B cell (primary cell): ENCODE measurements around the gene APOBEC4. TPM values are rescaled to one million over a fixed set of nuclear protein-coding genes. Genes with fewer than 3 reads are reported as not detected.

Experiments
- ATAC-seq: fragments of 200-7000 bp; cut with Tn5 transposase; one replicate; pipeline ENCODE4 v1.10.0; 2021; ENCODE audit warnings: low read depth, mild to moderate bottlenecking, moderate number of reproducible peaks, moderate library complexity
- CTCF ChIA-PET: fragments of 350-600 bp; sonication (Branson Sonifier 250); formaldehyde crosslinking; loops from one replicate; lab custom pipeline; 2021; ENCODE audit warnings: antibody characterized with exemption, inconsistent platforms; lab: Charles Lee
- POLR2A ChIA-PET: fragments of 350-600 bp; sonication (Branson Sonifier 250); formaldehyde crosslinking; loops from one replicate; lab custom pipeline; 2021; ENCODE audit warnings: antibody characterized with exemption; lab: Charles Lee
- DNase-seq: peaks from one replicate; pipeline ENCODE4 v3.0.0; 2013
- H2AFZ ChIP-seq: 2 replicates; pipeline ENCODE4 v1.6.1; 2012; ENCODE audit warnings: mild to moderate bottlenecking, low read depth, low read length; ENCODE audit not compliant: insufficient read depth, poor library complexity, severe bottlenecking
- H3K27ac ChIP-seq, 2 donors: 1 replicate in 1 of 2; 2 replicates in 1 of 2; pipeline ENCODE4 v1.5.1; 2012 to 2013; ENCODE audit warnings: low read length in 2 of 2, mild to moderate bottlenecking in 2 of 2, moderate library complexity in 1 of 2
- H3K27me3 ChIP-seq, 4 experiments: fragments of 200-600 bp in 1 of 4; sonication (generic) in 1 of 4; replicated peaks in 1 of 4; 1 replicate in 2 of 4; 2 replicates in 2 of 4; pipeline versions ENCODE4 v1.6.1 to v1.7.0; 2013 to 2016; ENCODE audit warnings: low read length in 3 of 4, mild to moderate bottlenecking in 2 of 4, mixed read lengths in 1 of 4, moderate library complexity in 1 of 4; ENCODE audit not compliant: insufficient read depth in 4 of 4, control insufficient read depth in 3 of 4; ENCODE audit errors: control extremely low read depth in 1 of 4
- H3K36me3 ChIP-seq, 2 experiments: replicated peaks in 1 of 2; 1 replicate in 1 of 2; 2 replicates in 1 of 2; pipeline versions ENCODE4 v1.6.1 to v1.7.1; 2013; ENCODE audit warnings: low read length in 1 of 2; ENCODE audit not compliant: insufficient read depth in 2 of 2, control insufficient read depth in 1 of 2; ENCODE audit errors: control extremely low read depth in 1 of 2, extremely low read depth in 1 of 2
- H3K4me1 ChIP-seq, 2 donors: fragments of 200-600 bp in 1 of 2; sonication (generic) in 1 of 2; 1 replicate in 1 of 2; 2 replicates in 1 of 2; pipeline versions ENCODE4 v1.5.1 to v1.6.1; 2013 to 2017; ENCODE audit warnings: low read length in 2 of 2; ENCODE audit not compliant: control insufficient read depth in 2 of 2, insufficient read depth in 2 of 2
- H3K4me2 ChIP-seq: replicated peaks from 2 replicates; pipeline ENCODE3; 2012; ENCODE audit warnings: mild to moderate bottlenecking, low read depth, low read length; ENCODE audit not compliant: poor library complexity, severe bottlenecking
- H3K4me3 ChIP-seq, 5 experiments: fragments of 200-600 bp in 1 of 5; sonication (generic) in 1 of 5; 1 replicate in 3 of 5; 2 replicates in 2 of 5; pipeline versions ENCODE4 v1.5.1 to v1.7.0; 2011 to 2016; ENCODE audit warnings: low read length in 4 of 5, mild to moderate bottlenecking in 4 of 5, low read depth in 2 of 5, control low read depth in 1 of 5, moderate library complexity in 1 of 5; ENCODE audit not compliant: insufficient read depth in 1 of 5; ENCODE audit errors: control extremely low read depth in 1 of 5, extremely low read depth in 1 of 5
- H3K79me2 ChIP-seq: fragments of 200-600 bp; sonication (generic); one replicate; pipeline ENCODE4 v1.6.0; 2016; ENCODE audit warnings: low read length; ENCODE audit not compliant: control insufficient read depth, insufficient read depth
- H3K9ac ChIP-seq: fragments of 200-600 bp; sonication (generic); 2 replicates; pipeline ENCODE4 v1.6.1; 2017; ENCODE audit warnings: mild to moderate bottlenecking, low read length, moderate library complexity
- H3K9me3 ChIP-seq, 3 donors: one replicate each; pipeline versions ENCODE4 v1.6.1 to v1.7.1; 2013; ENCODE audit warnings: low read length in 2 of 3; ENCODE audit not compliant: control insufficient read depth in 2 of 3, insufficient read depth in 1 of 3; ENCODE audit errors: control extremely low read depth in 1 of 3
- H4K20me1 ChIP-seq: 2 replicates; pipeline ENCODE4 v1.6.0; 2012; ENCODE audit warnings: mild to moderate bottlenecking, low read length; ENCODE audit not compliant: insufficient read depth, control insufficient read depth, poor library complexity, severe bottlenecking
- H3K27ac Mint-ChIP-seq: one replicate; pipeline ENCODE4 v1.8.0; 2021; ENCODE audit warnings: mixed read lengths
- H3K27me3 Mint-ChIP-seq: one replicate; pipeline ENCODE4 v1.8.0; 2021; ENCODE audit warnings: mixed read lengths
- H3K4me1 Mint-ChIP-seq: one replicate; pipeline ENCODE4 v1.8.0; 2021; ENCODE audit warnings: mixed read lengths
- H3K4me3 Mint-ChIP-seq: one replicate; pipeline ENCODE4 v1.8.0; 2021; ENCODE audit warnings: mixed read lengths
- H3K9me3 Mint-ChIP-seq: one replicate; pipeline ENCODE4 v1.8.0; 2022; ENCODE audit warnings: mixed read lengths; ENCODE audit not compliant: insufficient read depth
- CTCF ChIP-seq: fragments of 200-600 bp; IDR thresholded peaks from one replicate; pipeline ENCODE4 v1.8.0; 2022; ENCODE audit warnings: antibody characterized with exemption, mild to moderate bottlenecking
- EZH2 ChIP-seq: IDR thresholded peaks from 2 replicates; pipeline ENCODE4 v1.6.1; 2012; ENCODE audit warnings: borderline replicate concordance, low read depth, mild to moderate bottlenecking, moderate library complexity, low read length; ENCODE audit not compliant: insufficient read depth, poor library complexity, severe bottlenecking
- WGBS: methylation state at CpG from one replicate; pipeline ENCODE4 v1.1.5; 2013; ENCODE audit warnings: missing lambda C conversion rate; ENCODE audit not compliant: insufficient coverage; 5-methylcytosine and 5-hydroxymethylcytosine counted together
- intact Hi-C: fragments of 100-400 bp; cut with micrococcal nuclease; formaldehyde crosslinking; loops from one replicate; pipeline ENCODE4 v1.10.0; 2022
- polyA plus RNA-seq: library from polyadenylated mRNA; depleted of rRNA; stranded (reverse); fragments of >200 nt; gene quantifications from 2 replicates; pipeline ENCODE4 v1.2.3, GENCODE V29; 2012
- total RNA-seq, 2 donors: library from RNA; stranded (reverse); fragments of 120-200 nt in 1 of 2; gene quantifications; 1 replicate in 1 of 2; 2 replicates in 1 of 2; pipeline versions ENCODE4 v1.2.3 to v1.2.4, GENCODE V29; 2013 to 2022

APOBEC4 gene
- total and polyA plus RNA-seq, 2 donors (not counting 1 experiment from before 2014, with no cell fraction given), result not detected

GRCh38 chr1:183646776-183647175 is 6.3 kb downstream of the APOBEC4 start:
- H3K9me3 ChIP-seq, result no peaks in the 10 kb centered on the region
- DNase-seq (no peak), ATAC-seq (no peak)
- CTCF ChIA-PET, result interaction anchor here (1.1 to 2.1 kb wide), 2 partner anchors 9 to 38 kb away, joined by 3 to 13 read pairs; no protein-coding TSS in a partner anchor
- no peak overlapping the region for H3K4me3 Mint-ChIP-seq
- H3K27ac Mint-ChIP-seq, result no peak overlapping the region
- H3K4me2 ChIP-seq, result no peak overlapping the region
- H3K4me3 ChIP-seq, result no peak overlapping the region
- H3K27ac ChIP-seq, result no peak overlapping the region
- no peak overlapping the region for H2AFZ ChIP-seq
- no peaks in the 10 kb centered on the region for H3K36me3 ChIP-seq
- H3K4me1 ChIP-seq, result no peaks in the 10 kb centered on the region
- no peaks in the 10 kb centered on the region for H3K4me1 Mint-ChIP-seq
- intact Hi-C loops, result no loop called here
- peaks cover 31% of the 10 kb centered on the region for H3K27me3 Mint-ChIP-seq
- POLR2A ChIA-PET, result no interaction called here
- no peaks in the 10 kb centered on the region for H4K20me1 ChIP-seq
- no peaks in the 10 kb centered on the region for H3K9me3 Mint-ChIP-seq
- H3K27me3 ChIP-seq, result no peaks in the 10 kb centered on the region
- no peaks in the 10 kb centered on the region for H3K79me2 ChIP-seq
- TF ChIP-seq CTCF (no peak), EZH2 (no peak)
- H3K9ac ChIP-seq, result no peak overlapping the region

- ATAC-seq (no peak), DNase-seq (no peak)
- Histone ChIP-seq H3K9ac (no peak overlapping the region), H3K9me3 (no peaks in the 10 kb centered on the region), H3K4me2 (no peak overlapping the region), H4K20me1 (no peaks in the 10 kb centered on the region), H3K79me2 (no peaks in the 10 kb centered on the region), H2AFZ (no peak overlapping the region), H3K36me3 (no peaks in the 10 kb centered on the region), H3K4me3 (no peak overlapping the region), H3K27me3 (no peaks in the 10 kb centered on the region), H3K27ac (no peak overlapping the region), H3K4me1 (no peaks in the 10 kb centered on the region)
- CTCF ChIA-PET, result interaction anchor here (0.7 to 2.3 kb wide), 3 partner anchors 9 to 271 kb away, joined by 4 to 17 read pairs (median 8); no protein-coding TSS in a partner anchor
- TF ChIP-seq EZH2 (no peak), CTCF (no peak)
- H3K4me1 Mint-ChIP-seq, result no peaks in the 10 kb centered on the region
- no peak overlapping the region for H3K4me3 Mint-ChIP-seq
- no peaks in the 10 kb centered on the region for H3K9me3 Mint-ChIP-seq
- POLR2A ChIA-PET, result no interaction called here
- peaks cover 26% of the 10 kb centered on the region for H3K27me3 Mint-ChIP-seq
- 87% methylated on average over 4 of the region's 5 CpGs for WGBS
- no peak overlapping the region for H3K27ac Mint-ChIP-seq
- intact Hi-C loops, result no loop called here
These were observed 7.6 kb downstream of the APOBEC4 start for GRCh38 chr1:183645531-183645930.
